DND-41 (cell line): Measurements from ENCODE around the gene FERMT2.

Experiments
- ATAC-seq: fragments of 200-7000 bp; cut with Tn5 transposase; 3 replicates; pipeline ENCODE4 v1.9.1; 2021; ENCODE audit warnings: low read depth; ENCODE audit not compliant: insufficient read depth
- DNase-seq: peaks from one replicate; pipeline ENCODE4 v3.0.0-alpha.2; 2020
- H2AFZ ChIP-seq: 2 replicates; pipeline ENCODE4 v1.6.0; 2012; ENCODE audit warnings: low read depth, low read length
- H3K27ac ChIP-seq: 2 replicates; pipeline ENCODE4 v1.5.1; 2012; ENCODE audit warnings: low read length, inconsistent platforms
- H3K27me3 ChIP-seq: fragments of 200-600 bp; sonication (generic); 2 replicates; pipeline ENCODE4 v1.6.0; 2012; ENCODE audit warnings: low read length, mild to moderate bottlenecking, inconsistent platforms; ENCODE audit not compliant: insufficient read depth, poor library complexity
- H3K36me3 ChIP-seq: 2 replicates; pipeline ENCODE4 v1.5.1; 2012; ENCODE audit warnings: low read length, inconsistent platforms; ENCODE audit not compliant: insufficient read depth
- H3K4me1 ChIP-seq: 2 replicates; pipeline ENCODE4 v1.5.1; 2012; ENCODE audit warnings: mild to moderate bottlenecking, low read length; ENCODE audit not compliant: insufficient read depth
- H3K4me2 ChIP-seq: 2 replicates; pipeline ENCODE4 v1.6.0; 2012; ENCODE audit warnings: mild to moderate bottlenecking, moderate library complexity, low read length, inconsistent platforms; ENCODE audit not compliant: insufficient read depth
- H3K4me3 ChIP-seq, 2 experiments: fragments of 200-600 bp in 1 of 2; shearing (Covaris generic) in 1 of 2; 2 replicates each; pipeline ENCODE4 v1.5.1; 2012 to 2016; ENCODE audit warnings: inconsistent platforms in 2 of 2, low read length in 2 of 2, mild to moderate bottlenecking in 2 of 2, low read depth in 1 of 2, moderate library complexity in 1 of 2
- H3K79me2 ChIP-seq: 2 replicates; pipeline ENCODE4 v1.6.0; 2012; ENCODE audit warnings: low read length, inconsistent platforms; ENCODE audit not compliant: insufficient read depth
- H3K9ac ChIP-seq: 2 replicates; pipeline ENCODE4 v1.6.0; 2012; ENCODE audit warnings: low read depth, mild to moderate bottlenecking, inconsistent platforms, low read length, moderate library complexity
- H3K9me3 ChIP-seq: 2 replicates; pipeline ENCODE4 v1.5.1; 2012; ENCODE audit warnings: low read length, moderate library complexity, mild to moderate bottlenecking, inconsistent platforms; ENCODE audit not compliant: insufficient read depth, severe bottlenecking
- H4K20me1 ChIP-seq: 2 replicates; pipeline ENCODE4 v1.6.0; 2012; ENCODE audit warnings: low read length; ENCODE audit not compliant: insufficient read depth
- EZH2 ChIP-seq: IDR thresholded peaks from 3 replicates; pipeline ENCODE4 v1.6.1; 2012; ENCODE audit warnings: borderline replicate concordance, low read depth, mild to moderate bottlenecking, moderate library complexity, low read length, inconsistent platforms; ENCODE audit not compliant: severe bottlenecking
- TF ChIP-seq, protein P1 (sequence below): IDR thresholded peaks from 2 replicates; pipeline ENCODE4 v1.5.1; 2012; ENCODE audit warnings: borderline replicate concordance, low read length, moderate library complexity, mild to moderate bottlenecking; ENCODE audit not compliant: poor library complexity, severe bottlenecking; ENCODE audit errors: extremely low read depth

FERMT2 gene

DNA sequence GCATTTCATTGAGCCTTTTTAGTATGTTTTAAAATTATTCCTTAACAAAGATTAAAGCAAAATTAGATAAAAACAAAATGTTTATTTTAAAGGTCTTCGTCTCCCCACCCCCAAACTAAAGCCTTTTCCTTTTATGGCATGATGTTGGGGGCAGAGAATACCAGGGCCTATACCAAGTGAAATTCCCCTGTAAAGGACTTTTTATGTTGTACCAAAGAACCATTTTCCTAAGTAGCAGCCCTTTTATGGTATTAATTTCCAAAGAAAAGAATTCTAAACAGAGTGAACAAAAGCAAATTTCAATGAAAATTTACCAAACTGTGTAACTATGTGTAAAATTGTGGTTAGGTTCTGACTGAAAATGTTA is 87.5 kb downstream of the FERMT2 start:
- TF ChIP-seq EZH2: no peak
- TF ChIP-seq, protein P1, sequence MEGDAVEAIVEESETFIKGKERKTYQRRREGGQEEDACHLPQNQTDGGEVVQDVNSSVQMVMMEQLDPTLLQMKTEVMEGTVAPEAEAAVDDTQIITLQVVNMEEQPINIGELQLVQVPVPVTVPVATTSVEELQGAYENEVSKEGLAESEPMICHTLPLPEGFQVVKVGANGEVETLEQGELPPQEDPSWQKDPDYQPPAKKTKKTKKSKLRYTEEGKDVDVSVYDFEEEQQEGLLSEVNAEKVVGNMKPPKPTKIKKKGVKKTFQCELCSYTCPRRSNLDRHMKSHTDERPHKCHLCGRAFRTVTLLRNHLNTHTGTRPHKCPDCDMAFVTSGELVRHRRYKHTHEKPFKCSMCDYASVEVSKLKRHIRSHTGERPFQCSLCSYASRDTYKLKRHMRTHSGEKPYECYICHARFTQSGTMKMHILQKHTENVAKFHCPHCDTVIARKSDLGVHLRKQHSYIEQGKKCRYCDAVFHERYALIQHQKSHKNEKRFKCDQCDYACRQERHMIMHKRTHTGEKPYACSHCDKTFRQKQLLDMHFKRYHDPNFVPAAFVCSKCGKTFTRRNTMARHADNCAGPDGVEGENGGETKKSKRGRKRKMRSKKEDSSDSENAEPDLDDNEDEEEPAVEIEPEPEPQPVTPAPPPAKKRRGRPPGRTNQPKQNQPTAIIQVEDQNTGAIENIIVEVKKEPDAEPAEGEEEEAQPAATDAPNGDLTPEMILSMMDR: no peak
- ATAC-seq (no peak), DNase-seq (no peak)
- H2AFZ ChIP-seq: no peak overlapping the region
- H3K9ac ChIP-seq: no peak overlapping the region
- H3K27ac ChIP-seq: no peak overlapping the region
- no peak overlapping the region for H3K4me2 ChIP-seq
- H4K20me1 ChIP-seq: no peaks in the 10 kb centered on the region
- no peak overlapping the region for H3K4me3 ChIP-seq
- H3K36me3 ChIP-seq: peaks cover 61% of the 10 kb centered on the region
- H3K4me1 ChIP-seq: no peaks in the 10 kb centered on the region
- H3K9me3 ChIP-seq: no peaks in the 10 kb centered on the region
- no peaks in the 10 kb centered on the region for H3K27me3 ChIP-seq
- H3K79me2 ChIP-seq: no peaks in the 10 kb centered on the region

DNA sequence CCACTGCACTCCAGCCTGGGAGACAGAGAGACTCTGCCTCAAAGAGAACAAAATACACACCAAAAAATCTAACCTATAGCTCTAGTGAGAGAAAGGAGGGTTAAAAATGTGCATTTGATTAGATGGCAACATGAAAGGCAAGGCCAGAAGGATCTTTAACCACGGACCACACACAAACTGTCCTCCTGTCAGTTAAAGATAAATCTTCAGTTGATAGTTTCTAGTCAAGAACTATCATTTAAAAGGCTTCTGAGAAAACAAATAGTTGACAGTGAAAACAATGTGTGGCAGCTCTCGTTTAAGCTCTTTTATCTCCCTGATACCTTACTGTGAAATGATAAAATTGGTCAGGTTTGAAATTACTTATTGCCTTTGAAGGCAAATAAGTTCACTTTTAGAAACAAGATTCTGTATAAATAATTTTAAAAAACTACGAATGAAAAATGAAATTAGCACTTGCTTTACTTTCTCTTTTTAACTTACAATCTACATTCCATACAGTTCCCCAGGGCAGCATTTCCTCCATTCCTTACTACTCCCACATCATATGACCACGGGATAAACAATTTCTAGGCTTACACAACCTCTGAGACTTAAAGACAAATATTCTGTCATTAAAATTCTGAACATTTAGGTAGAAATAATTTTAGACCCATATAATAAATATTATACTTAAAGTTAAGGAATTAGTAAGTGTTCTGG is 88.1 kb downstream of the FERMT2 start:
- Histone ChIP-seq H4K20me1 (no peaks in the 10 kb centered on the region), H3K4me1 (no peaks in the 10 kb centered on the region), H3K4me2 (no peak overlapping the region), H3K27ac (no peak overlapping the region), H2AFZ (no peak overlapping the region), H3K79me2 (no peaks in the 10 kb centered on the region), H3K36me3 (peaks cover 62% of the 10 kb centered on the region), H3K9me3 (no peaks in the 10 kb centered on the region), H3K4me3 (no peak overlapping the region), H3K27me3 (no peaks in the 10 kb centered on the region), H3K9ac (no peak overlapping the region)
- ATAC-seq: peak; percentile 42; the same call in 1 of the 3 replicates
- no peak for DNase-seq
- no peak for TF ChIP-seq EZH2
- TF ChIP-seq, protein P1: no peak

DNA sequence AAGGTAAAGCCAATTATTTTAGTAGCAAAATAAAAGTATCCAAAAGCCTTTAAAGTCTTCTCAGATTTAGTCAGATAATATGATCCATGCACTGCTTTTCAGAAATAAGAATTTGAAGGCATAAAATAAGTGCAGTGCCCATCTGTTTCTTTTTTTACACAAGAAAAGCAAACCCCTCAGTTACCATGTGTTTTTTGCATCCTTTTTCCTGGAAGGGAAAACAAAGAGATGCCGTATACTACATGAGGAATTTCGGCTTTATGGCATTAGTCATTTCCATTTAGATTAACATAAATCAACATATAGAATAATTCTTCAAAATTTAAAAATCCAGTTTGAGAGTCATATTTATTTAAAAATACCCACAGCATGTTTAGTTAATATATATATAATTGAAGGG is 89.4 kb downstream of the FERMT2 start:
- no peak for ATAC-seq
- no peaks in the 10 kb centered on the region for H3K9me3 ChIP-seq
- TF ChIP-seq, protein P1: no peak
- no peak for TF ChIP-seq EZH2
- peaks cover 59% of the 10 kb centered on the region for H3K36me3 ChIP-seq
- no peaks in the 10 kb centered on the region for H3K27me3 ChIP-seq
- H2AFZ ChIP-seq: no peak overlapping the region
- H3K4me1 ChIP-seq: no peaks in the 10 kb centered on the region
- no peak overlapping the region for H3K4me3 ChIP-seq
- no peak overlapping the region for H3K27ac ChIP-seq
- H4K20me1 ChIP-seq: no peaks in the 10 kb centered on the region
- DNase-seq: no peak
- no peak overlapping the region for H3K4me2 ChIP-seq
- H3K9ac ChIP-seq: no peak overlapping the region
- no peaks in the 10 kb centered on the region for H3K79me2 ChIP-seq
